Epithelial cell of esophagus (primary cell): ENCODE data around the gene ST6GALNAC6.

Source experiments
- DNase-seq: peaks from one replicate; pipeline ENCODE4 v3.0.0; 2010; ENCODE audit warnings: low read depth
- H3K4me3 ChIP-seq: 2 replicates; pipeline ENCODE4 v1.5.1; 2011; ENCODE audit warnings: mild to moderate bottlenecking, low read length, control low read depth
- TF ChIP-seq, protein P1 (sequence below): IDR thresholded peaks from 2 replicates; pipeline ENCODE4 v1.5.1; 2011; ENCODE audit warnings: low read depth, mild to moderate bottlenecking, low read length, control low read depth, inconsistent platforms; ENCODE audit not compliant: insufficient read depth; ENCODE audit errors: missing control alignments

ST6GALNAC6 gene

DNA sequence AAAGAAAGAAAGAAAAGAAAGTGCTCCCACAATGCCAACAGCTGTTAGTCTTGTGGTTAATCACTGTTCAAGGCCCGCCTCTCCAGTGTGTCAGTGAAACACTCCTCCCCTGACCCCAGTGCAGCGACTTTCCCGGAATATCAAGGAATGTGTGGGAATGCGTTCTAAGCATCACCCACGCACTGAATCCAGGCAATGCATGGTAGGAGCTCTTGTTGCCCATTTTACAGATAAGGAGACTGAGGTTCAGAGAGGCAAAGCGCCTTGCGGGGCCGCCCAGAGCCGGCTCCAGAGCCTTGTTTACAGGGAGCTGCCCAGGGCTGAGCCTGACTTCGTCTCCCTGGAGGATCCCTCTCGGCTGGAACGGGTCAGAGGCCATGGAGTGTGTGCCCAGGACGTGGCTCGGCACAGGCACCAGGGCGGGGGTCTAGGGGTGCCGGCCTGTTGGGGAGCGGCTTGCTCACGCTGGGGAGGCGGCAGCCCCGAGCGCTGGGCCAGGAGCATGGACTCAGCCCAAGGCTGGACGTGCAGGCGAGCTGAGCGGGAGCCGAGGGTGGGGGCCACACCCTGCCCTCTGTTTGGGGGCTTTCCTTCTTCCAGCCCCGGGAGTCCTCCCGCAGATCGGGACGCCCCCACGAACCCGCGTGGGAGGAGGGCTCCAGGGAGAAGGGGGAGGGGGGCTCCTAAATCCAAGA, 823 bp downstream of the ST6GALNAC6 start:
- DNase-seq, result peak; percentile 63
- TF ChIP-seq, protein P1, sequence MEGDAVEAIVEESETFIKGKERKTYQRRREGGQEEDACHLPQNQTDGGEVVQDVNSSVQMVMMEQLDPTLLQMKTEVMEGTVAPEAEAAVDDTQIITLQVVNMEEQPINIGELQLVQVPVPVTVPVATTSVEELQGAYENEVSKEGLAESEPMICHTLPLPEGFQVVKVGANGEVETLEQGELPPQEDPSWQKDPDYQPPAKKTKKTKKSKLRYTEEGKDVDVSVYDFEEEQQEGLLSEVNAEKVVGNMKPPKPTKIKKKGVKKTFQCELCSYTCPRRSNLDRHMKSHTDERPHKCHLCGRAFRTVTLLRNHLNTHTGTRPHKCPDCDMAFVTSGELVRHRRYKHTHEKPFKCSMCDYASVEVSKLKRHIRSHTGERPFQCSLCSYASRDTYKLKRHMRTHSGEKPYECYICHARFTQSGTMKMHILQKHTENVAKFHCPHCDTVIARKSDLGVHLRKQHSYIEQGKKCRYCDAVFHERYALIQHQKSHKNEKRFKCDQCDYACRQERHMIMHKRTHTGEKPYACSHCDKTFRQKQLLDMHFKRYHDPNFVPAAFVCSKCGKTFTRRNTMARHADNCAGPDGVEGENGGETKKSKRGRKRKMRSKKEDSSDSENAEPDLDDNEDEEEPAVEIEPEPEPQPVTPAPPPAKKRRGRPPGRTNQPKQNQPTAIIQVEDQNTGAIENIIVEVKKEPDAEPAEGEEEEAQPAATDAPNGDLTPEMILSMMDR, result no peak
- H3K4me3 ChIP-seq, result peak overlapping the region; percentile 71

DNA sequence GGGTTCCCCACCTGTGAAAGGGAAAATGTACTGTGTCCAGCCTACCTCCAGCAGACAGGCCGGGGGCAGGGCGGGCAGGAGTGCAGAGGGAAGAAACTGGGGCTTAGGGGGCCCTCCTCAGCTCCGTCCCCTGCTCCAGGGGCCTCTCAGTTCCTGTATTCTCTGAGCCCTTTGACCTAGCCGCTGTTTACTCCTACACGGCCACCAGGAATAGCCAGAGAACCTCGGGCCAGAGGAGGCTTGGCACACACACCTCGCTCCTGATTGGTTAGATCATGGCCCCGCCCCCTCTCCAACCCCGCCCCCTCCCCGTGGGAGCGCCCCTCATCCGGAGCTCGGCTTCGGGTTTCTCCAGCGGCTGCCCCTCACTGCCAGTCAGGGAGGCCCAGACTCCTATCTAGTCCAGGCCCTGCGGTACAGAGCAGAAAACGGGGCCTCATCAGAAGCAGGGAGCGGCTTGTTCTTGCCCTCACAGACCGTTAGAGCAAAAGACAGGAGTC, 2.2 kb downstream of the ST6GALNAC6 start:
- H3K4me3 ChIP-seq, result no peak overlapping the region
- no peak for DNase-seq
- TF ChIP-seq, protein P1, result no peak

DNA sequence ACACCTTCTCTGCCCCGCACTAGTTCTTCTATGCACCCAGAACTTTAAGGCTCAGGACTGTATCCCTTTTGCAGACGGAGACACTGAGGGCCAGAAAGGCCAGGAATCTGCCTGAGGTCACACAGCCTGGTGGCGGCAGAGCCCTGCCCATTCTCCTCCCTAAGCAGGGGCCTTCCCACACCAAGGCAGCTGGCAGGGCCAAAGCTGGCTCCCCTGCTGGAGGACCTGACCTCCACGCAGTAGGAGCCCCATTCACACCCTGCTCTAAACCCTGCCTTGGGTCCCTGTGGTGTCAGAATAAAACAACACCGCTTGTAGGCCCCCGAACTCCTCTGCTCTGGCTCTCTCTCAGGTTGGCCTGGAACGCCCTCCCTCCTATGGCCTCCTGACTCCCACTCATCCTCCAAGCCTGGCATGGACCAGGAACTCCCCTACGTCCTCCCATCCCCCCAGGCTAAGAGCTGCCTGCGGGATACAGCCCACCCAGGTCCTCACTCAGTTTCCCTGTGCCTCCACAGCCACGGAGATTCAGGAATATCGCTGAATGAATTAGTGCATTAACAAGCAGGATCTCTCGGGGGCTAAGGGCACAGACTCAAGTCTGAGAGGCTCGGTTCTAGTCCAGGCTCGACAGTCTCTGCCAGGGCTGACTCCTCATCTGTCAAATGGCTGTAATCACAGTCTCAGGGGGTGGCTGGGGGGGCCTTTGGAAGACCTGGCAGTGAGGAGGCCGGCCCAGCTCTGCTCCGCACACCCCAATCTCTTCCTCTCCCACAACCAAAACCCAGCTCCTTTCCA, 2.8 kb downstream of the ST6GALNAC6 start:
- TF ChIP-seq, protein P1, result no peak
- H3K4me3 ChIP-seq, result no peak overlapping the region
- DNase-seq, result no peak

DNA sequence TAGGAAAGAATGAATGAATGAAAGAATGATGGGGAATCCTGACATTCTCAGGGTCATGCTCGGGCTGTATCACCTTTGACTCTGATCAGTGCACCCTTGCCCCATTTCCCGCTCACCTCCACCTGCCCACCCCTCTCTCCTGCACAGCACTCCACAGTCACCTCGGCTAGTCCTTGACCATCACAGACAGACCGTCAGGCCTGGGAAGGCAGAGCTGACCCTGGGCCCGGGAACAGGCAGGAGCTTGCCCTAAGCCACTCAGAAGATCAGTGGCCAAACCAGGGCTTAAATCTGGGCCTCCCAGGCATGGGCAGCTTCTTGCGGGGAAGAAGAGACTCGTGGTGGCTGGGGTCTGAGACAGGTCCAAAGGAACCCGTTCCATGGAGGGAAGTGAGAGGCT, 3.6 kb downstream of the ST6GALNAC6 start:
- TF ChIP-seq, protein P1, result no peak
- H3K4me3 ChIP-seq, result no peak overlapping the region
- no peak for DNase-seq

DNA sequence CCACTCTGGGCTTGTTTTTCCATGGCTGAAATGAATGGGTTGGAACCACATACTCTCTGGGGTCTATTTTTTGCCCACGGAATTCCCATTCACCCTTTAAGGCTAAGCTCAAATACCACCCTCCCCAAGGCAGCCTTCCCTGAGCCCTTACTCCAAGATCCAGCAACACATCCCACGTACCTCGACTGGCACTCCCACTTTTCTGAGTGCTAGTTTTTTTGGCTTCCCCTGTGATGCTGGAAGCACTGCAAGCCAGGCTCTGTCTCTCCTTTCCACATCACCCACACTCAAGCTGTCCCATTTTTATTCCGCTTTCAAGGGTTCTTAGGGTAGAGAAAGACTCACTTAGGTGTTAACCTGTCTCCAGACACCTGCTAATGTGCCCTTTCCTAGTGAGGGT, 6.0 kb downstream of the ST6GALNAC6 start:
- H3K4me3 ChIP-seq, result no peak overlapping the region
- TF ChIP-seq, protein P1, result no peak
- DNase-seq, result no peak

DNA sequence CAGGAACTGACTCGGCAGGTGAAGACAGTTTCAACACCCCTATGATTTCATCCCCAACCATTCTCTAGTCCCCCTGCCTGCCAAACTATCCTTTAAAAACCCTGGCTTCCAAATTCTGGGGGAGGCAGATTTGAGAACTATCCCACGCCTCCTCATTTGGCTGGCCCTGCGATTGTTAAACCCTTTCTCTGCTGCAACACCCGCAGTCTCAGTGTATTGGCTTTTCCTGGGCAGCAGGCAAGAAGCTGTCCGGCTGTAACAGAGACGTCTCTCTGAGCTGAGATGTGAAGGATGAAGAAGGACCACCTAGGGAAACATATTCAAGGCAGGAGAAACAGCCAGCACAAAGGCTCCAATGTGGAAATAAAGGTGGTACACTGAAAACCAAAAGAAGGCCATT, 6.6 kb downstream of the ST6GALNAC6 start:
- DNase-seq, result no peak
- TF ChIP-seq, protein P1, result no peak
- no peak overlapping the region for H3K4me3 ChIP-seq
